Spleen (tissue), 11 donors: ENCODE measurements around the gene OPRL1. TPM values are rescaled to one million over a fixed set of nuclear protein-coding genes. Genes with fewer than 3 reads are reported as not detected.

ENCODE experiments used
- DNase-seq: peaks from one replicate; pipeline ENCODE4 v3.0.0-alpha.2; 2020
- H3K27ac ChIP-seq, 8 donors: fragments of 200-600 bp; sonication (generic) in 7 of 8; 1 replicate in 4 of 8; 2 replicates in 4 of 8; pipeline versions ENCODE4 v1.5.0 to v1.8.0; 2016 to 2021; ENCODE audit warnings: inconsistent platforms in 4 of 8, mild to moderate bottlenecking in 4 of 8, moderate library complexity in 1 of 8
- H3K27me3 ChIP-seq, 7 donors: fragments of 200-600 bp; sonication (generic) in 6 of 7; replicated peaks in 1 of 7; 1 replicate in 4 of 7; 2 replicates in 3 of 7; pipeline versions ENCODE4 v1.5.0 to v1.8.0; 2016 to 2021; ENCODE audit warnings: inconsistent platforms in 3 of 7, mild to moderate bottlenecking in 1 of 7
- H3K36me3 ChIP-seq, 6 donors: fragments of 200-600 bp; sonication (generic) in 5 of 6; 1 replicate in 4 of 6; 2 replicates in 2 of 6; pipeline versions ENCODE4 v1.5.0 to v1.8.0; 2016 to 2021; ENCODE audit warnings: inconsistent platforms in 2 of 6
- H3K4me1 ChIP-seq, 6 donors: fragments of 200-600 bp; sonication (generic) in 5 of 6; 1 replicate in 3 of 6; 2 replicates in 3 of 6; pipeline versions ENCODE4 v1.5.0 to v1.8.0; 2016 to 2021; ENCODE audit warnings: inconsistent platforms in 3 of 6
- H3K4me3 ChIP-seq, 8 donors: fragments of 200-600 bp; sonication (generic) in 7 of 8; 1 replicate in 4 of 8; 2 replicates in 4 of 8; pipeline versions ENCODE4 v1.5.0 to v1.8.0; 2016 to 2021; ENCODE audit warnings: inconsistent platforms in 4 of 8, mild to moderate bottlenecking in 4 of 8, moderate library complexity in 2 of 8
- H3K9me3 ChIP-seq, 8 donors: fragments of 200-600 bp; sonication (generic) in 7 of 8; 1 replicate in 4 of 8; 2 replicates in 4 of 8; pipeline versions ENCODE4 v1.5.0 to v1.8.0; 2016 to 2021; ENCODE audit warnings: inconsistent platforms in 4 of 8
- POLR2A ChIP-seq, 3 donors: fragments of 450-650 bp; IDR thresholded peaks; one replicate each; pipeline ENCODE4 v1.5.1; 2017; ENCODE audit warnings: antibody characterized with exemption in 3 of 3, mild to moderate bottlenecking in 1 of 3
- POLR2AphosphoS5 ChIP-seq, 3 donors: sonication (generic); formaldehyde crosslinking; IDR thresholded peaks; one replicate each; pipeline ENCODE4 v1.5.1; 2017; ENCODE audit warnings: antibody characterized with exemption in 3 of 3
- WGBS, 5 donors: extraction: QIAGEN DNeasy Blood & Tissue Kit in 3 of 5; methylation state at CpG; one replicate each; pipeline versions ENCODE4 v1.1.5 to v1.1.7; 2013 to 2018; 5-methylcytosine and 5-hydroxymethylcytosine counted together
- intact Hi-C: fragments of 100-400 bp; cut with DNase I; formaldehyde crosslinking; loops from one replicate; pipeline ENCODE4 v1.15.0; 2023; ENCODE audit warnings: low total_unique reads
- polyA plus RNA-seq, 3 donors: library from polyadenylated mRNA; stranded (reverse); fragments of 200-250 nt; gene quantifications; one replicate each; pipeline ENCODE4 v1.2.1, GENCODE V29; 2013
- total RNA-seq, 7 donors: library from RNA; depleted of rRNA in 3 of 7; stranded (reverse); fragments of >200 nt in 3 of 7; fragmentation: NEBNext Ultra II Directional in 4 of 7; extraction: Animal tissue kit (Norgen Biotek cat#: 25700) in 4 of 7; gene quantifications; one replicate each; pipeline versions ENCODE4 v1.1.0 to v1.2.1, GENCODE V29; 2016 to 2021
- TF ChIP-seq, protein P1 (sequence below), 11 experiments: fragments of 200-600 bp in 7 of 11; fragments of 450-650 bp in 4 of 11; sonication (generic) in 4 of 11; IDR thresholded peaks in 8 of 11; conservative IDR thresholded peaks in 3 of 11; 1 replicate in 7 of 11; 2 replicates in 4 of 11; pipeline versions ENCODE4 v1.4.0 to v1.8.0; 2016 to 2021; ENCODE audit warnings: antibody characterized with exemption in 11 of 11, inconsistent platforms in 4 of 11, mild to moderate bottlenecking in 1 of 11
- donor health status: healthy with polysubstance abuse.
- donor health status: DM: no; HTN: no; CAD: no; lungs with moderate emphysema.
- donor health status: DM: no; HTN: no; CAD: no.
- donor health status: Bipolar disorder and iron deficiency.
- donor health status: healthy.
- donor health status: DM: no; HTN: no; CAD: no.
- donor health status: DM: yes; HTN: yes; CAD: no.

OPRL1 gene
- total and polyA plus RNA-seq, 10 donors, result 1.9 to 7.9 (median 5.0) TPM

DNA sequence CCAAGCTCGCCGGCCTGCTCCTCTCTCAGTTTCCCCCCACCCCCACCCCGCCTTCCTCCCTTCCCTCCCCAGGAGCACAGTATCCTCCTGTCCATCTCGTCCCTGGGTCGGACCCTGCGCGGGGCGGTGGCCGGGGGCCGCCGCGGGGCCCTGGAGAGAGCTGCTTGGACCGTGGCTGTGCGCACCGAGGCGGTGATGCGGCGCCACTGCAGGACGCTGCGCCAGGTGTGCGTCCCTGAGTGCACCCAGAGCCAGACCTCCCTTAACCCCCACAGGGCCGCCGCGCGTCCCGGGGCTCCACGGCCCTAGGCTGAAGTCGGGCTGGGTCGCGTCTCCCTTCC lies 41.7 kb upstream of the OPRL1 start:
- Histone ChIP-seq H3K36me3 (peaks cover 0 to 26% (median 16%) of the 10 kb centered on the region in 6 donors), H3K27ac (peak overlapping the region in 7 of 8 donors; percentile 59 to 90 (median 86)), H3K27me3 (peaks cover 0 to 63% (median 10%) of the 10 kb centered on the region in 7 donors), H3K4me1 (peaks cover 29 to 94% (median 72%) of the 10 kb centered on the region in 6 donors), H3K4me3 (peak overlapping the region; percentile 52 to 94 (median 66)), H3K9me3 (no peaks in the 10 kb centered on the region)
- DNase-seq, result no peak
- TF ChIP-seq POLR2AphosphoS5 (IDR thresholded peaks at IDR 0.05), result no peak
- TF ChIP-seq POLR2A (IDR thresholded peaks at IDR 0.05), result no peak
- TF ChIP-seq, protein P1, sequence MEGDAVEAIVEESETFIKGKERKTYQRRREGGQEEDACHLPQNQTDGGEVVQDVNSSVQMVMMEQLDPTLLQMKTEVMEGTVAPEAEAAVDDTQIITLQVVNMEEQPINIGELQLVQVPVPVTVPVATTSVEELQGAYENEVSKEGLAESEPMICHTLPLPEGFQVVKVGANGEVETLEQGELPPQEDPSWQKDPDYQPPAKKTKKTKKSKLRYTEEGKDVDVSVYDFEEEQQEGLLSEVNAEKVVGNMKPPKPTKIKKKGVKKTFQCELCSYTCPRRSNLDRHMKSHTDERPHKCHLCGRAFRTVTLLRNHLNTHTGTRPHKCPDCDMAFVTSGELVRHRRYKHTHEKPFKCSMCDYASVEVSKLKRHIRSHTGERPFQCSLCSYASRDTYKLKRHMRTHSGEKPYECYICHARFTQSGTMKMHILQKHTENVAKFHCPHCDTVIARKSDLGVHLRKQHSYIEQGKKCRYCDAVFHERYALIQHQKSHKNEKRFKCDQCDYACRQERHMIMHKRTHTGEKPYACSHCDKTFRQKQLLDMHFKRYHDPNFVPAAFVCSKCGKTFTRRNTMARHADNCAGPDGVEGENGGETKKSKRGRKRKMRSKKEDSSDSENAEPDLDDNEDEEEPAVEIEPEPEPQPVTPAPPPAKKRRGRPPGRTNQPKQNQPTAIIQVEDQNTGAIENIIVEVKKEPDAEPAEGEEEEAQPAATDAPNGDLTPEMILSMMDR (IDR thresholded peaks at IDR 0.05 in 8 of 11, conservative IDR thresholded peaks at IDR 0.05 in 3 of 11), result no peak
- WGBS, 5 donors, result 1 to 4% (median 2%) methylated on average over 10 to 30 of the region's 30 CpGs
- intact Hi-C loops, result loop anchor here (10.0 kb wide), 1 partner anchor 53 kb away; the partner anchor contains the start of gene PRPF6

DNA sequence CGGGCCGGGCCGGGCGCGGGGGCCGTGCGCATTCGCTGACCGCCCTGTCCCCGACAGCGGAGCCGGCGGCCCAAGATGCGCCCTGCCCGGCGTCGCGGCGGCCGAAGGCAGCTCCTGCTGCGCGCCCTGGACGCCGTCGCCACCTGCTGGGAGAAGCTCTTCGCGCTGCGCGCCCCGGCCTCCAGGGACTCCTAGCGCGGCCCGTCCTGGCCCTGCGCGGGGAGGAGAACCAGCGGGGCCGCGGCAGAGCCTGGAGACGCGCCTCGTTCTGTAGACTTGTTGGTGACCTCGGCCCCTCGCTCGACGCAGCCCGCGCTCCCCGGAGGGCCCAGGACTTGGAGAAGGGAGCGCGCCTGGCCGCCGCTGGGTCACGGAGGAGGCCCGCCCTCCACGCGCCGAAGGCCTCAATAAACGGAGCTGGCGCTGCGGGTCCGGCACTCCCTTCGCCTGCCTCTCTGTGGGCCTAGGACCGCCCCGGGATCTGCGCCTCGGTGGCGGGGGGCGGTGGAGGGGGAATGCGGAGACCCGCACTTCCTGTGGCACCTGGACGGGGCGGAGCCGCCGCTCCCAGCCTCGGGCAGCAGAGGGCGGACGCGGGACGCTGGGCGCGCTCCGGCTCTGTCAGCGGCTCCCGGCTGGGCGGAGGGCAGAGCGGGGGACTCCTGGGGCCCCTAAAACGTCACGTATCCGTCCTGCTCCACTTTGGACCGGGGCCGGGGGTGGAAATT lies 41.2 kb upstream of the OPRL1 start:
- H3K4me1 ChIP-seq, result peaks cover 29 to 93% (median 72%) of the 10 kb centered on the region in 6 donors
- H3K9me3 ChIP-seq, result no peaks in the 10 kb centered on the region
- no peak for TF ChIP-seq POLR2A (IDR thresholded peaks at IDR 0.05)
- TF ChIP-seq, protein P1 (IDR thresholded peaks at IDR 0.05 in 8 of 11, conservative IDR thresholded peaks at IDR 0.05 in 3 of 11), result peak; percentile 71 to 93 (median 89)
- TF ChIP-seq POLR2AphosphoS5 (IDR thresholded peaks at IDR 0.05), result peak; percentile 44 to 84 (median 76)

DNA sequence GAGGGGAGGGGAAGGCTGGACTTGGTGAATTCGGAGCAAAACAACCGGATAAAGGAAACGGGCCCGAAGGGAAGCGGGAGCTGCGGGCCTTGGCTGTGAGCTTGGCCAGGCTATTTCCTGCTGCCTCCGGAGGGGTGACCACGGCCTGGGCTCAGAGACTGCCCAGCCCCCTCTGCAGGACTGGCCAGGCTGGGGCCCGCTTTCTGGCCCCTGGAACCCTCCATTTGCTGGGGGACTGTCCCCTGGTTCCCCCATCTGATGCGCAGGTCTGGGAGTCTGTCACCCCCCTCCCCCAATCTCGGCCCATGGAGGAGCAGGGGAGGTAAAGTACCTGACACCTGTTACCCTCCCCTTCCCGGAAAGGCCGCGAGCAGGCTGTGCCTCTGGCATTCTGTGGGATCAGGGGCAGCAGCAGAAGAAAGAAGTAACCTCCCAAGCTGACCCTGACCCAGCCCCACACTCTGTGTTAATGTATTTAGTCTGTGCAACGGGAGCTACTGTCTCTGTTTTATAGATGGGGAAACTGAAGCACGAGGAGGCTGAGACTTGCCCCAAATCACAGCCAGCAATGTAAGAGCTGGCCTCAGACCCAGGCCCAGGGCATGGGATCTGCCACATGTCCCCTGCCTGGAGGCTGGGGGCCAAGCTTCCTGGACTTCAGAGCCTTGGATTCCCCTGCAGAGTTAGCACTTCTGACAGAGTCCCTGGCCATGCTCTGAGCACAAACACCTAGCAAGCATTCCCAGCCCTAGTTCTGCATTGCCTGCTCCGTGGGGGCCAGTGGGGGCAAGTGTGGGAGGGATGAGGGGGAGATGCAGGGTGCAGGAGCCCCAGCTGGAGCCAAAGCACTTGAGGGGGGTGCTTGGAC lies 40.4 kb upstream of the OPRL1 start:
- H3K36me3 ChIP-seq, result peaks cover 0 to 12% (median 5%) of the 10 kb centered on the region in 6 donors
- peak; percentile 33 to 71 (median 41) for TF ChIP-seq POLR2AphosphoS5 (IDR thresholded peaks at IDR 0.05)
- TF ChIP-seq POLR2A (IDR thresholded peaks at IDR 0.05), result no peak
- H3K27me3 ChIP-seq, result peaks cover 0 to 63% (median 10%) of the 10 kb centered on the region in 7 donors
- H3K27ac ChIP-seq, result peak overlapping the region; percentile 59 to 90 (median 84)
- peak overlapping the region in 7 of 8 donors; percentile 57 to 94 (median 69) for H3K4me3 ChIP-seq
- DNase-seq, result no peak
- H3K9me3 ChIP-seq, result no peaks in the 10 kb centered on the region
- peaks cover 29 to 93% (median 68%) of the 10 kb centered on the region in 6 donors for H3K4me1 ChIP-seq
- intact Hi-C loops, result loop anchor here (10.0 kb wide), 1 partner anchor 55 kb away; the partner anchor contains the start of gene PRPF6
- WGBS, 5 donors, result 16 to 32% (median 20%) methylated on average over 13 to 17 of the region's 17 CpGs

More for the DNA sequence above, 41.2 kb upstream of the OPRL1 start:
- H3K27me3 ChIP-seq, result peaks cover 0 to 63% (median 10%) of the 10 kb centered on the region in 7 donors
- WGBS, 5 donors, result 0 to 2% (median 1%) methylated on average over 7 to 91 of the region's 91 CpGs
- peak; percentile 97 for DNase-seq
- H3K36me3 ChIP-seq, result peaks cover 0 to 20% (median 11%) of the 10 kb centered on the region in 6 donors
- peak overlapping the region; percentile 59 to 90 (median 84) for H3K27ac ChIP-seq
- intact Hi-C loops, result loop anchor here (10.0 kb wide), 1 partner anchor 54 kb away; the partner anchor contains the start of gene PRPF6
- peak overlapping the region; percentile 52 to 94 (median 66) for H3K4me3 ChIP-seq

DNA sequence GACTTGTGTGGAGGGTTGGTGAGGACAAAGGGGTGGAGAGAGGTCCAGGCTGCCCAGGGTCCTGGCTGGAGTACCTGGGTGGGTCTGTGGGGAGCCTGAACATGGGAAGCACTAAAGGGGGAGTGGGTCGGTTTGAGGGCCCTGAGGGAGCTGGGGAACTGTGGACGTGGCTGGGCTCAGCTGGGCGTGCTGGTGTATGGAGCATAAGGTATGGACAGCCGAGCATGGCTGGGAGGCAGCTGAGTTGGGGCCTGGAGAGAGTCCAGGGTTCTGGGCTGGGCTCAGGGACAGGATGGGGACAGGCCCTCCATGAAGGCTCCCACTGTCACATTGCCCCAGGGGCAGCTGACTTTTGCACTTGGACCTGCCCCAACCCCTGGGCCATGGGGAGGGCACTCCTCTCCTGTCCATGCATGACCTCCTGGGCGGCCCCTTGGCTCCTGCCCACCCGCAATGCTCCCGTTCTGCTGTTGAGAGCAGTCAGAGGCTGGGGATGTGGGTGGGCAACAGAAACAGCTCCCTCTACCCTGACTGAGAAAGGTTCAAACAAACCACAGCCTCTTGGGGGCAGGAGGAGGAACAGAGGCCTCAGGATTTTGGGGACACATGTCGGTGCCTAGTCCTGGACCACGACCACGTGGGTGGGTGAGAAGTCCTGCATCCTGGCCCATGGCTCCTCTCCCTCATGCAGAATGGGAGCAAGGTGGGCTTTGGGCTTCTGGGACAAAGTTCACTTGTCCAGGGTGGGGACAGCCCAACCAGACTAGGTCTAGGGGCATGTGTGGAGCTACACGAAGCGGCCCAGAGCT lies 39.4 kb upstream of the OPRL1 start:
- Histone ChIP-seq H3K27me3 (peaks cover 0 to 66% (median 10%) of the 10 kb centered on the region in 7 donors), H3K4me1 (peaks cover 29 to 94% (median 69%) of the 10 kb centered on the region in 6 donors), H3K9me3 (no peaks in the 10 kb centered on the region), H3K4me3 (no peak overlapping the region), H3K27ac (peak overlapping the region in 7 of 8 donors; percentile 3 to 90 (median 86)), H3K36me3 (peaks cover 0 to 3% (median 0%) of the 10 kb centered on the region in 6 donors)
- peak; percentile 78 for DNase-seq
- intact Hi-C loops, result no loop called here
- 55 to 63% (median 60%) methylated on average over 9 to 12 of the region's 12 CpGs for WGBS, 5 donors
- TF ChIP-seq POLR2A (IDR thresholded peaks at IDR 0.05) (no peak), POLR2AphosphoS5 (IDR thresholded peaks at IDR 0.05) (no peak)
- TF ChIP-seq, protein P1 (IDR thresholded peaks at IDR 0.05 in 8 of 11, conservative IDR thresholded peaks at IDR 0.05 in 3 of 11), result no peak
